ENCODE measurements around the gene PAX4.
A peak's percentile ranks its signal among the peaks of the same experiment; 100 is the strongest.

PAX4 gene

DNA sequence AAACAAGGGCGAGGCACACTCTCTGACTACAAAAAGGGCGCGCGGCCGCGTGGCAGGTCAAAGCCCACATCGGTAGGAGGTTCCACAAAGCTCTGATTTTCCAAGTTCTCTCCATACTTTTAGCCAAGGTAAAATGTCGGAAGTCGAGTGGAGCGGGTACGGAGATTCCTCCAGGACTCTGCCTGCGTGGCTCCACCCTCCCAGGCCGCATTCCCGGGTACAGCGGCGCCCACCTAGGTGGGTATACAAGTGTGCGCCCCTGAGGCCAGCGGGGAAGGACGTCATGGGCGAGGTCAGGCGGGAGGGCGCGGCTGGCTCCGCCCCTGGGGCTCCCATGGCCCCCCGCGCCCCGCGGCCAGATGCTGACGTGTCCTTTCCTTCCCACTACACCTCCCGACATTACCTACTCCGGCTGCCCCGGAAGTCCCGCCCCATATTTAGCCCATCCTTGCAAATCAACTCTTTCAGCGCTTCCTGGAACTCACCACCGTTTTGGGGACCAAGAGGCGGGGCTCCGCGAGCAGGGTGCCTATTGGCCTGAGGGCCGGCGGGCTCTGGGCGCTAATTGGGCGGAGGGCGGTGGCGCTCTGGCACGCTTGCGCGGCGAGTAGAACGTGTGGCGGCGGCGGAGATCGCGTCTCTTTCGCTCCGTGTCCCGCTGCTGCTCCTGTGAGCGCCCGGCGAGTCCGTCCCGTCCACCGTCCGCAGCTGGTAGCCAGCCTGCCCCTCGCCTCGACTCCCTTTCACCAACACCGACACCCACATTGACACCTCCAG, 33.8 kb upstream of the PAX4 start, which contains the start of gene SND1:
TSS of gene SND1 (plus strand) at position 639 of the 777 bp plus-strand sequence. CDS start 180 bp downstream, outside the sequence.
- Histone ChIP-seq H3K4me1 (ENCODE audit: control insufficient read depth, insufficient read depth, low read length) (peaks cover 13% of the 10 kb centered on the region), H3K9ac (ENCODE audit: low read length) (peak within 1 kb of the TSS; percentile 88), H3K27me3 (ENCODE audit: control insufficient read depth, insufficient read depth, low read length) (no peaks in the 10 kb centered on the region), H3K4me3 (ENCODE audit: low read length) (peak within 1 kb of the TSS; percentile 98), H3K36me3 (ENCODE audit: control insufficient read depth, insufficient read depth, low read length) (no peaks in the 10 kb centered on the region), H3K27ac (ENCODE audit: low read depth, low read length) (peak within 1 kb of the TSS; percentile 94)

GRCh38 chr7:127650847-127651555, 33.1 kb upstream of the PAX4 start:
- Histone ChIP-seq H3K27me3 (ENCODE audit: control insufficient read depth, insufficient read depth, low read length) (no peaks in the 10 kb centered on the region), H3K27ac (ENCODE audit: low read depth, low read length) (peak overlapping the region; percentile 94), H3K4me3 (ENCODE audit: low read length) (peak overlapping the region; percentile 98), H3K4me1 (ENCODE audit: control insufficient read depth, insufficient read depth, low read length) (peaks cover 13% of the 10 kb centered on the region), H3K9ac (ENCODE audit: low read length) (peak overlapping the region; percentile 88), H3K36me3 (ENCODE audit: control insufficient read depth, insufficient read depth, low read length) (no peaks in the 10 kb centered on the region)

DNA sequence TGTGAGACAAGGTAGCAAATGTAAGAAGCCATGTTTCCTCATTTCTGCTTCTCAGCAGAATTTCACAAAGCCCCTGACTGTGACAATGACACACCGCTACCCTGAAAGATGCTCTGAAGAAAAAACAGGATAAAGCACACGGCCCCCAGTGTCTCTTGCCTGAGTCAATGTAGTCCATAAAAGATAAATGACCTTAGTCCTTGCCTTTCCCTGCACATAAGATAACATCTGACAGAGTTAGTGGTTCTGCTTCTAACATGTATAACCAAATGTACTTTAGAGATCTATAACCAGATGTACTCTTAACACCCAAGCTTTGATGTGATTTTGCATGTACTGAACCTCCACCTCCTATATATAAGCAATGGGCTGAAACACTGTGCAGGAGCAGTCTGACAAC, 31.0 kb upstream of the PAX4 start:
- Histone ChIP-seq H3K4me3 (ENCODE audit: low read length) (no peak overlapping the region), H3K36me3 (ENCODE audit: control insufficient read depth, insufficient read depth, low read length) (no peaks in the 10 kb centered on the region), H3K27me3 (ENCODE audit: control insufficient read depth, insufficient read depth, low read length) (no peaks in the 10 kb centered on the region), H3K27ac (ENCODE audit: low read depth, low read length) (no peak overlapping the region), H3K9ac (ENCODE audit: low read length) (no peak overlapping the region), H3K4me1 (ENCODE audit: control insufficient read depth, insufficient read depth, low read length) (peaks cover 9% of the 10 kb centered on the region)

GRCh38 chr7:127647636-127648035, 29.7 kb upstream of the PAX4 start:
- Histone ChIP-seq H3K4me3 (ENCODE audit: low read length) (no peak overlapping the region), H3K36me3 (ENCODE audit: control insufficient read depth, insufficient read depth, low read length) (no peaks in the 10 kb centered on the region), H3K9ac (ENCODE audit: low read length) (no peak overlapping the region), H3K4me1 (ENCODE audit: control insufficient read depth, insufficient read depth, low read length) (peaks cover 3% of the 10 kb centered on the region), H3K27me3 (ENCODE audit: control insufficient read depth, insufficient read depth, low read length) (no peaks in the 10 kb centered on the region), H3K27ac (ENCODE audit: low read depth, low read length) (no peak overlapping the region)

GRCh38 chr7:127644484-127644883, 26.5 kb upstream of the PAX4 start:
- no peak overlapping the region for H3K27ac ChIP-seq (ENCODE audit: low read depth, low read length)
- no peaks in the 10 kb centered on the region for H3K36me3 ChIP-seq (ENCODE audit: control insufficient read depth, insufficient read depth, low read length)
- H3K27me3 ChIP-seq (ENCODE audit: control insufficient read depth, insufficient read depth, low read length), result no peaks in the 10 kb centered on the region
- no peaks in the 10 kb centered on the region for H3K4me1 ChIP-seq (ENCODE audit: control insufficient read depth, insufficient read depth, low read length)
- no peak overlapping the region for H3K9ac ChIP-seq (ENCODE audit: low read length)
- H3K4me3 ChIP-seq (ENCODE audit: low read length), result no peak overlapping the region

DNA sequence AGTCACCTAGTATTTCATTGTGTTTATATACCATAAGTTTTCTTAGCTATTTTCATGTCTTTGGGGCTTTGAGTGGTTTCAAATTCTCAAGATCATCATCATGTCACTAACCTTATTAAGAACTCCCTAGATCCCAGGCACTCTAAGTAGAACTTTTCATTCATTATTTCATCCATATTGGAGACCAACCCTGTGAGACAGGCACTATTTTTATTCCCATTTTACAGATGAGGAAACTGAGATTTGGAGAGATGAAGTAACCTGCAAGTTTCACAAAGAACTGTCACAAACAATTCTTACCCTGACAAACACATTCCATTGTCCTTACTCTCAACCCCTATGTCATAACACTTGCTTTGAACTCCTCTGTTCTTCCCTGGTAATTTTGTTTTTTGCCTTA, 20.3 kb upstream of the PAX4 start:
- H3K36me3 ChIP-seq (ENCODE audit: control insufficient read depth, insufficient read depth, low read length), result no peaks in the 10 kb centered on the region
- no peaks in the 10 kb centered on the region for H3K4me1 ChIP-seq (ENCODE audit: control insufficient read depth, insufficient read depth, low read length)
- H3K27me3 ChIP-seq (ENCODE audit: control insufficient read depth, insufficient read depth, low read length), result no peaks in the 10 kb centered on the region
- no peak overlapping the region for H3K27ac ChIP-seq (ENCODE audit: low read depth, low read length)
- H3K4me3 ChIP-seq (ENCODE audit: low read length), result no peak overlapping the region
- H3K9ac ChIP-seq (ENCODE audit: low read length), result no peak overlapping the region

- no peak overlapping the region for H3K9ac ChIP-seq (ENCODE audit: low read length)
Measured at GRCh38 chr7:127635659-127636285, 17.8 kb upstream of the PAX4 start.

DNA sequence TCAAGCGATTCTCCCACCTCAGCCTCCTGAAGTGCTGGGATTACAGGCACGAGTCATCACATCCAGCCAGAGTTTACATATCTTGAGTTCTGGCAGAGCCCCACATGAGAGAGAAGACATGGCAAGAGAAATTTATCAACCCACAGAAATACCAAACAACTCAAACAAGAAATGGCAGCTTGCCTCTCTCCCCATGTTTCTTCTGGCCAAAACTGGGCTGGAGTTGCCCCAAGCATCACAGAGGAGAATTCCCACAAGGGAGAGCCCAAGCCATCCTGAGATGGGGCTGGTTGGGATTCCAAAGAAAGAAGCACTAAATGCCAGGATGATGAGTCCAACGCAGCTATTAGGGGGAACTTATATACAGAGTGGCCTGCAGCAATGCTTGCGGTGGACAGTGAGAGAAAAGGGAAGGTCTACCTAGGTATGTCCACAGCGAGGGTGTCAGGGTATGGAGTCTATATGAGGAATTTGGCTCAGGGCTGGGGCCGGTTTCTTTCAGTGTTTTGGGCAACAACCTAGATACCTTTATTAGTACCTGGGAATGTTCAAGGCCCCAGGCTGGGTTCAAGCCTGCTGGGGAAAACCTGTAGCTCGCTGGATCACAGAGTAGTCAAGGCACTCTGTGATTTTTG, 14.5 kb upstream of the PAX4 start:
- no peaks in the 10 kb centered on the region for H3K4me1 ChIP-seq (ENCODE audit: control insufficient read depth, insufficient read depth, low read length)
- no peak overlapping the region for H3K4me3 ChIP-seq (ENCODE audit: low read length)
- no peaks in the 10 kb centered on the region for H3K36me3 ChIP-seq (ENCODE audit: control insufficient read depth, insufficient read depth, low read length)
- no peaks in the 10 kb centered on the region for H3K27me3 ChIP-seq (ENCODE audit: control insufficient read depth, insufficient read depth, low read length)
- no peak overlapping the region for H3K9ac ChIP-seq (ENCODE audit: low read length)
- no peak overlapping the region for H3K27ac ChIP-seq (ENCODE audit: low read depth, low read length)

More at GRCh38 chr7:127635659-127636285, 17.8 kb upstream of the PAX4 start:
- H3K36me3 ChIP-seq (ENCODE audit: control insufficient read depth, insufficient read depth, low read length), result no peaks in the 10 kb centered on the region
- H3K27me3 ChIP-seq (ENCODE audit: control insufficient read depth, insufficient read depth, low read length), result no peaks in the 10 kb centered on the region
- no peaks in the 10 kb centered on the region for H3K4me1 ChIP-seq (ENCODE audit: control insufficient read depth, insufficient read depth, low read length)
- no peak overlapping the region for H3K4me3 ChIP-seq (ENCODE audit: low read length)
- H3K27ac ChIP-seq (ENCODE audit: low read depth, low read length), result no peak overlapping the region

DNA sequence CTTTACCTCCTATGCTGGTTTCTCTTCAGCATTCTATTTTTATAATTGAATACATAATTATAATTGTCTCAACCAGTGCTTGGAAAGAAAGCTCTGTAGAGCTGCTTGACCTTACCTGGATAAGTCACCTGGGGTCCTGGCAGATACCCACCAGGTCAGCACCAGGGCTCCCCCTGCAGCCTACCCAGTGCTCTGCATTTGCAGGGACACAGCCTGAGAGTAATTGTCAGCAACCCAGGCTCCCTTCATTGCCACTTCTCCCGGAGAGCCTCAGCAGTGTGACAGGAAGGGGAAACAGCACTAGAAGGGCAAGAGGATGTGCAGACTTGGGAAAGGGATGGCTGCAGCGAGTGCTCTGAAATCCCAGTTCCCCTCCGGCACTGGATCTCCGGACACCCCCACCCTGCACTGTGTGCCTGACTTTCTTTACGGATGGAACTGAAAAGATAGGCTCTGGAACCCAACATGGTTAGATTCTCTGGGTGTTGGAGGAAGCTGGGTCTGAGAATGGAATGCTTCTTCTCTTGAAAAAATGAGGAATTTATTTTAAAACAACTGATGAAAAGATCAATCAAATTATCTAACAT, 11.4 kb upstream of the PAX4 start:
- Histone ChIP-seq H3K27ac (ENCODE audit: low read depth, low read length) (no peak overlapping the region), H3K27me3 (ENCODE audit: control insufficient read depth, insufficient read depth, low read length) (no peaks in the 10 kb centered on the region), H3K4me1 (ENCODE audit: control insufficient read depth, insufficient read depth, low read length) (no peaks in the 10 kb centered on the region), H3K4me3 (ENCODE audit: low read length) (no peak overlapping the region), H3K36me3 (ENCODE audit: control insufficient read depth, insufficient read depth, low read length) (no peaks in the 10 kb centered on the region), H3K9ac (ENCODE audit: low read length) (no peak overlapping the region)

GRCh38 chr7:127628445-127628844, 10.5 kb upstream of the PAX4 start:
- H3K27me3 ChIP-seq (ENCODE audit: control insufficient read depth, insufficient read depth, low read length), result no peaks in the 10 kb centered on the region
- H3K9ac ChIP-seq (ENCODE audit: low read length), result no peak overlapping the region
- H3K4me3 ChIP-seq (ENCODE audit: low read length), result no peak overlapping the region
- no peaks in the 10 kb centered on the region for H3K36me3 ChIP-seq (ENCODE audit: control insufficient read depth, insufficient read depth, low read length)
- no peak overlapping the region for H3K27ac ChIP-seq (ENCODE audit: low read depth, low read length)
- no peaks in the 10 kb centered on the region for H3K4me1 ChIP-seq (ENCODE audit: control insufficient read depth, insufficient read depth, low read length)

GRCh38 chr7:127625331-127625730, 7.4 kb upstream of the PAX4 start:
- H3K4me1 ChIP-seq (ENCODE audit: control insufficient read depth, insufficient read depth, low read length), result no peaks in the 10 kb centered on the region
- H3K27me3 ChIP-seq (ENCODE audit: control insufficient read depth, insufficient read depth, low read length), result no peaks in the 10 kb centered on the region
- no peak overlapping the region for H3K4me3 ChIP-seq (ENCODE audit: low read length)
- no peaks in the 10 kb centered on the region for H3K36me3 ChIP-seq (ENCODE audit: control insufficient read depth, insufficient read depth, low read length)
- no peak overlapping the region for H3K9ac ChIP-seq (ENCODE audit: low read length)
- no peak overlapping the region for H3K27ac ChIP-seq (ENCODE audit: low read depth, low read length)
